Measurements from ENCODE around the gene TMC8.

The TMC8 gene

DNA sequence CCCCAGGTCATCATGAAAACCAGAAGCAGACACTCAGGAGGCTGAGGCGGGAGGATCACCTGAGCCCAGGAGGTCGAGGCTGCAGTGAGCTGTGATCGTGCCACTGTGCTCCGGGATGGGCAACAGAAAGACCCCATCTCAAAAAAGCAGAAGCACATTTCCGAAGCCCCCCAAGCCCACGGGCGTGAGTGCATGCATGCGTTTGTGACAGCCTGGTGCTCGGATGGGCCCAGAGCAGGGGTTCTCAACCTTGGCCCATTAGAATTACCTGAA is 21.1 kb upstream of the TMC8 start:
- DNase-seq (ENCODE audit: low read depth in 2 of 2) = no peak
- no peak overlapping the region for H3K4me3 ChIP-seq (replicated peaks in 1 of 2; ENCODE audit: low read depth in 2 of 2, low read length in 2 of 2)
- TF ChIP-seq, protein P1, sequence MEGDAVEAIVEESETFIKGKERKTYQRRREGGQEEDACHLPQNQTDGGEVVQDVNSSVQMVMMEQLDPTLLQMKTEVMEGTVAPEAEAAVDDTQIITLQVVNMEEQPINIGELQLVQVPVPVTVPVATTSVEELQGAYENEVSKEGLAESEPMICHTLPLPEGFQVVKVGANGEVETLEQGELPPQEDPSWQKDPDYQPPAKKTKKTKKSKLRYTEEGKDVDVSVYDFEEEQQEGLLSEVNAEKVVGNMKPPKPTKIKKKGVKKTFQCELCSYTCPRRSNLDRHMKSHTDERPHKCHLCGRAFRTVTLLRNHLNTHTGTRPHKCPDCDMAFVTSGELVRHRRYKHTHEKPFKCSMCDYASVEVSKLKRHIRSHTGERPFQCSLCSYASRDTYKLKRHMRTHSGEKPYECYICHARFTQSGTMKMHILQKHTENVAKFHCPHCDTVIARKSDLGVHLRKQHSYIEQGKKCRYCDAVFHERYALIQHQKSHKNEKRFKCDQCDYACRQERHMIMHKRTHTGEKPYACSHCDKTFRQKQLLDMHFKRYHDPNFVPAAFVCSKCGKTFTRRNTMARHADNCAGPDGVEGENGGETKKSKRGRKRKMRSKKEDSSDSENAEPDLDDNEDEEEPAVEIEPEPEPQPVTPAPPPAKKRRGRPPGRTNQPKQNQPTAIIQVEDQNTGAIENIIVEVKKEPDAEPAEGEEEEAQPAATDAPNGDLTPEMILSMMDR (IDR thresholded peaks at IDR 0.05; ENCODE audit: low read depth, low read length) = no peak

DNA sequence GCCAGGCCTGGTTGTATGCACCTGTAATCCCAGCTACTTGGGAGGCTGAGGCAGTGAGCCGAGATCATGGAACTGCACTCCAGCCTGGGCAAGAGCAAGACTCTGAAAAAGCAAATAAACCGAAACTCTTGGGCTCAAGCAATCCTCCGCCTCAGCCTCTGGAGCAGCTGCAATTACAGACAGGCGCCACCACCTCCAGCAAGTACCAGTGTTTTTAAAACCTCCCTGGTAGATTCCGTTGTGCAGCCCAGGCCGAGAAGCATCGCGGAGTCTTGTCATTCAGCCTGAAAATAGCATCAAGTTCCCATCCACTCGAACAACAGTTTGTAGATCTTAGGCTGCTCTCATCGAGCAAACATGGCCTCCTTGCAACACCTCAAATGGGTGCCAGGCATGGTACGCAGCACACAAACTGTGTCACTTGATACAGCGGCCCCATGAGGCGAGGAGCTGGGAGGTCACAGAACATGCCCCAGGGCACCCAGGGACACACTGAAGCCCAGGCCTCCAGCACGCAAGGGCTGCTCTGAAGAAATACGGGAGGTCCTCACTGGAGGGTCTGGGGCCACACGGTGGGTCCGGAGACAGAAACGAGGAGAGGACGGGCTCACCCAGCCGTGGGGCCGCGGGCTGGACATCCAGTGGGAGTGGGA is 20.1 kb upstream of the TMC8 start:
- H3K4me3 ChIP-seq (replicated peaks in 1 of 2; ENCODE audit: low read depth in 2 of 2, low read length in 2 of 2) = no peak overlapping the region
- DNase-seq (ENCODE audit: low read depth in 2 of 2) = no peak
- TF ChIP-seq, protein P1 (IDR thresholded peaks at IDR 0.05; ENCODE audit: low read depth, low read length) = no peak

DNA sequence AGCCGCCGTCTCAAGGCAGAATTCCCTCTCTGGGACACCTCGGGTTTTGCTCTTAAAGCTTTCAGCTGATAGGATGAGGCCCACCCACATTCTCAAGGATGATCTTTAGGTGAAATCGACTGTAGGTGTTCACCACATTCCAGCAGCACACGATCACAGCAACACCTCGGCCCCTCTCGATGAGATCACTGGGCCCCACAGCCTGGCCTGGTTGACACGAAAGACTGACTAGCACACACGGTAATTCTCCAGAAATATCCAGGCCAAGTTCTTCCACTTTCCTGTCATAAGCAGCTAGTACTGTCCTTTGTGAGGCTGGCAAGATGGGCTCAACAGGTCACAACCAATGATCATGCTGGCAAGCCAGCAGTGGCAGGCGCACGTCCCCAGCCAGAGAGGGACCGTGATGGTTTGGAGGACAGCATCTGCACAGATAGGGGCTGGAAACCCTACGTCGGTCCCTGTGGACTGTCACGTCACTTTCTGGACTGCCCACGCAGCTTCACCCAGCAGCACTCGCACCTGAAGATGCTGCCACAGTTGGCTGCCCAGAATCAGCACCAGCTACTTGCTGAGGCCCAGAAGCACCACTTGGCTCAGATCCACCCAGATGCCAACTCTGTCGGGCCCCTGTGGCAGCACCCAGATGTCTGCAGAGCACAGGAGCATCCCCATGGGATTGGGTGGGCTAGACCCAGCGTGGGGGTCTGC is 19.4 kb upstream of the TMC8 start:
- TF ChIP-seq, protein P1 (IDR thresholded peaks at IDR 0.05; ENCODE audit: low read depth, low read length) = no peak
- no peak overlapping the region for H3K4me3 ChIP-seq (replicated peaks in 1 of 2; ENCODE audit: low read depth in 2 of 2, low read length in 2 of 2)
- DNase-seq (ENCODE audit: low read depth in 2 of 2) = no peak

DNA sequence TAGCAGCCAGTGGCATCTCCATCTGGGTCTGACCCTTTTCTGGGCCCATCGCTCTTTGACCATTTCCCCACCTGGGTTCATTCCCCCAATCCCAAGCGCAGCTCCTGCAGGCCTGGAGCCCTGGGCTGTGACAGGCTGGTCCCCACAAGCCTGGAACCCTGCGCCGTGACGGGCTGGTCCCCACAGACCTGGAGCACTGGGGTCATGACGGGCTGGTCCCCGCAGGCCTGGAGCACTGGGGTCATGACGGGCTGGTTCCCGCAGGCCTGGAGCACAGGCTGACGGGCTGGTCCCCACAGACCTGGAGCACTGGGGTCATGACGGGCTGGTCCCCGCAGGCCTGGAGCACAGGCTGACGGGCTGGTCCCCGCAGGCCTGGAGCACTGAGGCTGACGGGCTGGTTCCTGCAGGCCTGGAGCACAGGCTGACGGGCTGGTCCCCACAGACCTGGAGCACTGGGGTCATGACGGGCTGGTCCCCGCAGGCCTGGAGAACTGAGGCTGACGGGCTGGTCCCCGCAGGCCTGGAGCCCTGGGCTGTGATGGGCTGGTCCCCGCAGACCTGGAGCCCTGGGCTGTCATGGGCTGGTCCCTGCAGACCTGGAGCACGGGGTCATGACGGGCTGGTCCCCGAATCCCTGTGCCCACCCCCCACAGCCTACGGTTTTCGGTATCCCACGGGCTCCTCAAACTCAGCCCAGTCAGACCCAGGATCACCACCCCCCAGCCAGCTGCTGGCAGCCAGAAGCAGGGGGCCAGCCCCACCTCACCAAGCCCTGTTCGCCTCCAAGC is 18.6 kb upstream of the TMC8 start:
- H3K4me3 ChIP-seq (replicated peaks in 1 of 2; ENCODE audit: low read depth in 2 of 2, low read length in 2 of 2) = no peak overlapping the region

DNA sequence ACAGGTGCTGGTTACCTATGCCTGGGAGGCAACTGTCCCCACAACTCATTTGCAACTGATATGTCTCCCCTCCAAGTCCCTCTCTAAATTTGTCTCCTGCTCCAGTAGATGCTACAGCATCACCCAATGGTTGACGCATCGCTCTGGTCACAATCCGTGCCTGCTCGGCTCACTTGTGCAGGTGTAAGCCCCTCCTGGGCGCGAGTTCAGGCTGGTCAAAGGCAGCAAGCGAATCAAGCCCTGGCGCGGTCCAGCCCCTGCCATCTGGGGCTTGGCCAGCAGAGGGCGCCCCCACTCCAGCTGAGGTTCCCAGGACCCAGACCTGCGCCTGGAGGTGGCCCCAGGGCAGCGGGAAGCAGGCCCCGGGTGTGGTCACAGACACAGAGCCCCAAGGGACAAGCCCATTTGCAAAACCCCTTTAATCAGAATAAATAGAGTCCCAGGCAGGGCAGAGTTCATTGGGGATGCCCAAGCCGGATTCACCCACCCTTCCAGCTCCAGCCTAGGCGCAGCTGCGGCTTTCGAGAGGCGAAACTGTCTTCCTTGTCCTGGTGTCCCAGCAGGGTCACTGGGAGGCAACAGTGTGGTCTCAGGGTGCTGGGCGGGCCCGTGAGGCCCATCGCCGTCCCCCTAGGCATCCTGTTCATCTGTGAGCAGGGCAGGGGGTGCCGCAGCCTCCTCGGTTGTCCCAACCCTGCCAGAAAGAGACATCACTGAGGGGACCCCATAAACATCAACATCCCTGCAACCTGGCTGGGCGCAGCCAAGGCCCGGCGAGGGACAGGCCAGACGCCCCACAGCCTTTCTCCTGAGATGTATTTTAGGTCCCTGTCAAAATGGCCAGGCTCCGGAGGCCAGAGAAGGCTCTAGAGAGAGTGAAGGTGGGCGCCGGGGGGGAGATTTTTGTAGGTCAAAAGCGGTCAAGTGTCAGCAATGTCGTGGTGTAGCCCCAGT is 17.8 kb upstream of the TMC8 start:
- no peak overlapping the region for H3K4me3 ChIP-seq (replicated peaks in 1 of 2; ENCODE audit: low read depth in 2 of 2, low read length in 2 of 2)
- DNase-seq (ENCODE audit: low read depth in 2 of 2) = peak; percentile 58 to 64
- TF ChIP-seq, protein P1 (IDR thresholded peaks at IDR 0.05; ENCODE audit: low read depth, low read length) = peak; percentile 98

More for the DNA sequence above, 18.6 kb upstream of the TMC8 start:
- TF ChIP-seq, protein P1 (IDR thresholded peaks at IDR 0.05; ENCODE audit: low read depth, low read length) = no peak
- DNase-seq (ENCODE audit: low read depth in 2 of 2) = no peak
